HepG2 (cell line): ENCODE data around the gene KDM4F. TPM values are rescaled to one million over a fixed set of nuclear protein-coding genes. Genes with fewer than 3 reads are reported as not detected.
A peak's percentile ranks its signal among the peaks of the same experiment; 100 is the strongest.

Source experiments
- GLI4 ChIP-seq: sonication (generic); formaldehyde crosslinking; IDR thresholded peaks from 2 replicates; pipeline ENCODE4 v1.5.1; 2020; ENCODE audit warnings: missing genetic modification reagents, mild to moderate bottlenecking, moderate library complexity, borderline replicate concordance
- HDAC2 ChIP-seq: sonication (generic); formaldehyde crosslinking; IDR thresholded peaks from 2 replicates; pipeline ENCODE4 v1.4.0; 2020; ENCODE audit warnings: missing genetic modification reagents
- IKZF5 ChIP-seq: IDR thresholded peaks from 2 replicates; pipeline ENCODE4 v1.6.1; 2018; ENCODE audit warnings: missing genetic modification reagents, mild to moderate bottlenecking, missing compliant biosample characterization
- ISL2 ChIP-seq: sonication (generic); formaldehyde crosslinking; IDR thresholded peaks from 2 replicates; pipeline ENCODE4 v1.5.0; 2020; ENCODE audit warnings: missing genetic modification reagents
- RFX3 ChIP-seq: IDR thresholded peaks from 2 replicates; pipeline ENCODE4 v1.6.1; 2016; ENCODE audit warnings: missing biosample characterization, missing genetic modification reagents
- SIX1 ChIP-seq: sonication (generic); formaldehyde crosslinking; IDR thresholded peaks from 2 replicates; pipeline ENCODE4 v1.4.0; 2020; ENCODE audit warnings: missing genetic modification reagents, borderline replicate concordance
- TFDP1 ChIP-seq: IDR thresholded peaks from 2 replicates; pipeline ENCODE4 v1.6.1; 2016; ENCODE audit warnings: missing compliant biosample characterization, missing genetic modification reagents, borderline replicate concordance
- ZBTB33 ChIP-seq: sonication (generic); formaldehyde crosslinking; IDR thresholded peaks from 2 replicates; pipeline ENCODE4 v1.4.0; 2020; ENCODE audit warnings: missing genetic modification reagents
- ZBTB49 ChIP-seq: sonication (generic); formaldehyde crosslinking; IDR thresholded peaks from 2 replicates; pipeline ENCODE4 v1.4.0; 2020; ENCODE audit warnings: missing genetic modification reagents, borderline replicate concordance
- ZC3H4 ChIP-seq: sonication (generic); formaldehyde crosslinking; IDR thresholded peaks from 2 replicates; pipeline ENCODE4 v1.4.0; 2020; ENCODE audit warnings: missing genetic modification reagents, borderline replicate concordance
- ZNF274 ChIP-seq: sonication (generic); formaldehyde crosslinking; IDR thresholded peaks from 2 replicates; pipeline ENCODE4 v1.5.1; 2020; ENCODE audit warnings: mild to moderate bottlenecking, missing genetic modification reagents
- ZNF292 ChIP-seq: sonication (generic); formaldehyde crosslinking; IDR thresholded peaks from 2 replicates; pipeline ENCODE4 v1.8.1; 2022; ENCODE audit warnings: mild to moderate bottlenecking, low read depth, missing genetic modification reagents, borderline replicate concordance
- ZNF687 ChIP-seq: sonication (generic); formaldehyde crosslinking; IDR thresholded peaks from 2 replicates; pipeline ENCODE4 v1.5.1; 2020; ENCODE audit warnings: mild to moderate bottlenecking, missing genetic modification reagents, moderate library complexity
- polyA plus RNA-seq, 8 experiments: library from polyadenylated mRNA; depleted of rRNA in 3 of 8; stranded (reverse) in 7 of 8; unstranded in 1 of 8; fragments of >200 nt; fragmentation: Illumina TruSeq in 4 of 8; extraction: Trizol in 4 of 8; gene quantifications; 2 replicates each; pipeline versions ENCODE4 v1.2.1 to v1.2.3, GENCODE V29; 2011 to 2016; ENCODE audit warnings: low read depth in 4 of 8, missing spikeins in 1 of 8, mixed read lengths in 1 of 8; ENCODE audit not compliant: insufficient read depth in 1 of 8
- total RNA-seq, 5 experiments: library from RNA; depleted of rRNA; stranded (reverse); fragments of >200 nt; fragmentation: Illumina TruSeq; extraction: Trizol; gene quantifications; 2 replicates each; pipeline ENCODE4 v1.2.3, GENCODE V29; 2016; ENCODE audit warnings: low read depth in 1 of 5
- TF ChIP-seq, protein P1 (sequence below), 2 experiments: sonication (generic) in 1 of 2; formaldehyde crosslinking in 1 of 2; IDR thresholded peaks; 2 replicates each; pipeline versions ENCODE4 v1.4.0 to v1.6.1; 2018 to 2020; ENCODE audit warnings: missing genetic modification reagents in 2 of 2, borderline replicate concordance in 1 of 2, low read depth in 1 of 2, mild to moderate bottlenecking in 1 of 2, missing biosample characterization in 1 of 2

Gene KDM4F
- total and polyA plus RNA-seq, 2 of the 13 experiments (the other 11 are each of a cell fraction or from before 2014, with no cell fraction given) = not detected

- TF ChIP-seq ZBTB49 (CRISPR knock-in tag) (no peak), HDAC2 (CRISPR knock-in tag) (peak; percentile 40; the same call in 1 of the 2 replicates), GLI4 (no peak), ZBTB33 (CRISPR knock-in tag) (no peak), RFX3 (CRISPR knock-in tag) (no peak), ZC3H4 (CRISPR knock-in tag) (no peak), TFDP1 (CRISPR knock-in tag) (no peak), IKZF5 (CRISPR knock-in tag) (0 out of 2 replicates have a peak, but pooled peaks have one; percentile 32), ZNF687 (CRISPR knock-in tag) (peak; percentile 21; the same call in 1 of the 2 replicates), ZNF292 (CRISPR knock-in tag) (0 out of 2 replicates have a peak, but pooled peaks have one; percentile 20), ZNF274 (CRISPR knock-in tag) (0 out of 2 replicates have a peak, but pooled peaks have one; percentile 12), SIX1 (CRISPR knock-in tag) (no peak), ISL2 (CRISPR knock-in tag) (no peak)
- TF ChIP-seq, protein P1, sequence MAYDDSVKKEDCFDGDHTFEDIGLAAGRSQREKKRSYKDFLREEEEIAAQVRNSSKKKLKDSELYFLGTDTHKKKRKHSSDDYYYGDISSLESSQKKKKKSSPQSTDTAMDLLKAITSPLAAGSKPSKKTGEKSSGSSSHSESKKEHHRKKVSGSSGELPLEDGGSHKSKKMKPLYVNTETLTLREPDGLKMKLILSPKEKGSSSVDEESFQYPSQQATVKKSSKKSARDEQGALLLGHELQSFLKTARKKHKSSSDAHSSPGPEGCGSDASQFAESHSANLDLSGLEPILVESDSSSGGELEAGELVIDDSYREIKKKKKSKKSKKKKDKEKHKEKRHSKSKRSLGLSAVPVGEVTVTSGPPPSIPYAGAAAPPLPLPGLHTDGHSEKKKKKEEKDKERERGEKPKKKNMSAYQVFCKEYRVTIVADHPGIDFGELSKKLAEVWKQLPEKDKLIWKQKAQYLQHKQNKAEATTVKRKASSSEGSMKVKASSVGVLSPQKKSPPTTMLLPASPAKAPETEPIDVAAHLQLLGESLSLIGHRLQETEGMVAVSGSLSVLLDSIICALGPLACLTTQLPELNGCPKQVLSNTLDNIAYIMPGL (CRISPR knock-in tag; IDR thresholded peaks at IDR 0.05; ENCODE audit: borderline replicate concordance in 1 of 2, low read depth in 1 of 2) = no peak
Observed at GRCh38 chr11:95092549-95093324, 43.5 kb downstream of the KDM4F start (continued).
